ENCODE data around the gene DPP7.
A peak's percentile ranks its signal among the peaks of the same experiment; 100 is the strongest.

DPP7 gene

DNA sequence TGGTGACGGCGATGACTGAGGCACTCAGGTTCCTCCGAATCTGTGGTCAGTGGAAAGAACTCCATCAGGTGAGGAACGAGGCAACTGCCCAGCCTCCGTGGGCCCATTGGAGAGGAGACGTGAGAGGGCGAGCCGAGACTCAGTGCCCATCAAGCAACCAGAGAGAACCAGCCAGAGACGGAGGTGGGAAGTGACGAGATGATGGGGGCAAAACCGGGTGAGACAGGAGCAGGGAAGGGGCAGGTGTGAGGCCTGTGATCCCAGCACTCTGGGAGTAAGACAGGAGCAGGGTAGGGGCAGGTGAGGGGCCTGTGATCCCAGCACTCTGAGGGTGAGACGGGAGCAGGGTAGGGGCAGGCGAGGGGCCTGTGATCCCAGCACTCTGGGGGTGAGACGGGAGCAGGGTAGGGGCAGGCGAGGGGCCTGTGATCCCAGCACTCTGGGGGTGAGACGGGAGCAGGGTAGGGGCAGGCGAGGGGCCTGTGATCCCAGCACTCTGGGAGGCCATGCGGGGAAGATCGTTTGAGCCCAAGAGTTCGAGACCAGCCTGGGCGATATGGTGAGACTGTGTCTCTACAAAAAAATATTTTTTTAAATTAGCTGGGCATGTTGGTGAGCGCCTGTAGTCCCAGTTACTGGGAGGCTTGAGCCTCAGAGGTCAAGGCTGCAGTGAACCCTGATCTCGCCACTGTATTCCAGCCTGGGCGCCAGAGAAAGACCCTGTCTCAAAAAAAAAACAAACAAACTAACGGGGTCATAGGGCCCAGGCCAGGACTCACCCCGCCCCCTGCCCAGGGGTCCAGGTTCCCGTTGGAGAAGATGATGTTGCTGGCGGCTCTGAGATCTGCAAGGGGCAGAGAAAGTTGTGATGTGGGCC lies 3.4 kb downstream of the DPP7 start:
- DNase-seq, result no peak

DNA sequence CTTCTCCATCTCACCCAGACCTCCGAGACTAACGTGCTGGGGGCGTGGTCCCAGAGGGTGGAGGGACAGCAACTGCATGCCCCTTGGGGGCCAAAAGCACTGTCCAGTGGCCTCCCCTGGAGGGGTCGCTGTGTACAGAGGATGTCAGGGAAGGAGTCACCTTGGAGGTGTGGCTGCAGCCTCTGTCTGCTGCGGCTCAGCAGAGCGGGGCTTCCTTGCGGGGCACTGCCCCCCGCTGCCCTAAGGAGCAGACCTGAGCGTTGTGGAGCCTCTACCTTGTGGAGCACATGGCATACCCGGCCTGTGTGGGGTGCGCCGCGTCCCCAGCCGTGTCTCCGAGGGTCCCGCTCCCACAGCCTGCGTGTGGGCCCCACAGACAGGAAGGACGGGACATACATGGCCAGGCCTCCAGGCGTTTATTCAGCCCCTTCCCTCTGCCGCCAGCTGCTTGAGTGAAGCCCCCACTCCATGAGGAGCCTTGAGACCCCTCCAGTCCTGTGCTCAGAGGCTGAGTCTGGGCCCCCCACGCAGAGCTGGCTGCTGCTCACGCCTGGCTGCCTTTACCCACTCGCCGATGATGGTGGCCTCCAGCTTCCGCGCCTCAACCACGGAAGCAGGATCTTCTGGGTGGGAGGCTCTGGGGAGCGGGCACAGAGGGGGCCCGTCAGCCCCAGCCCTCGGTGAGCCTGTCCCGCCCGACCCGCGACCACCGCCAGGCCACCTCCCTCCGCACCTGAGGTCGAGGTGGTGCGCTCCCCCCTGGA lies 4.2 kb downstream of the DPP7 start:
- no peak for DNase-seq

DNA sequence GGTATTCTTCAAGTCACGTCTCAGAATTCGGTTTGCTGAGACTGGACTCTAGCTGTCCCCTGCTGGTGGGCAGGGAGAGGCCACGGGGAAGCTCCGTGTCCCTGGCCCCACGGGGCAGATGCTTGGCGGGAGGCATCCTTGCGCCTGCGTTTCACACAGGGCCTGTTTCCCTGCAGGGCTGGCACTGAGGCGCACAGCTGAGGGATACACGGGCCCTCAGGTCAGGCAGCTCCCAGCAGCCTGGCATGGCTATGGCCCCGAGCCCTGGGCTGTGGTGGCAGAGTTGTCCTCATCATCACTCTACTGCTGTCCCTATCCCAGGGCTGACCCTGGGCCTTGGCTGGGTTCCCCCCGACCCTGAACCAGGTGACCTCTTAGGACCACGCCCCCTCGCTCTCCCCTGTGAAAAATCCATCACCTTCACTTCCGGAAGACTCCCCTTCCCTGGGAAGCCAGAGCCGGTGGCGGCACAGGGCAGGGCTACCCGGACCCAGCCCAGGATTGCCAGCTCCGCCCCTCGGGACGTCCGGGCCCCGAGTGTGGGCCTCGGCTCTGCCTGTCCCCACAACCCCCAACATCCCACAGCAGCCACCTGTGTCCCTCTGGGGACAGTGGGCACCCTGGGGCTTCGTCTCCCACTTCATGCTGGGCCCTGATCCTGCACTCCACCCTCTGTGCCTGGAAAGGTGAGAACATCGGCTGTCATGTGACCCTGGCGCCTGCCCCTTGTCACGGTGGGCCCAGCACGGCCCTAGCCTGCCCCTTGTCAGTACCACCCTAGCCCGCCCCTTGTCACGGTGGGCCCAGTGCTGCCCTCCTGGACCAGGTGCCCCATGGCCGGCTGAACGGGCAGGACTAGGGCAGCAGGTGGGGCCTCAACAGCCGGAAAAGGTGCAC lies 5.0 kb downstream of the DPP7 start:
- DNase-seq, result no peak

DNA sequence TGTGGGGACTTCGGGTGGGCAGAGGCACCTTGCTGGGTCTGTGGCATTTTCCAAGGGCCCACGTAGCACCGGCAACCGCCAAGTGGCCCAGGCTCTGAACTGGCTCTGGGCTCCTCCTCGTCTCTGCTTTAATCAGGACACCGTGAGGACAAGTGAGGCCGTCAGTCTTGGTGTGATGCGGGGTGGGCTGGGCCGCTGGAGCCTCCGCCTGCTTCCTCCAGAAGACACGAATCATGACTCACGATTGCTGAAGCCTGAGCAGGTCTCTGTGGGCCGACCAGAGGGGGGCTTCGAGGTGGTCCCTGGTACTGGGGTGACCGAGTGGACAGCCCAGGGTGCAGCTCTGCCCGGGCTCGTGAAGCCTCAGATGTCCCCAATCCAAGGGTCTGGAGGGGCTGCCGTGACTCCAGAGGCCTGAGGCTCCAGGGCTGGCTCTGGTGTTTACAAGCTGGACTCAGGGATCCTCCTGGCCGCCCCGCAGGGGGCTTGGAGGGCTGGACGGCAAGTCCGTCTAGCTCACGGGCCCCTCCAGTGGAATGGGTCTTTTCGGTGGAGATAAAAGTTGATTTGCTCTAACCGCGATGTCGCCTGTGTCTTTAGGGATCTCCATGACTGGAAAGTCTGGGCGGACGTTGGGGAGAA lies 5.8 kb downstream of the DPP7 start:
- no peak for DNase-seq

DNA sequence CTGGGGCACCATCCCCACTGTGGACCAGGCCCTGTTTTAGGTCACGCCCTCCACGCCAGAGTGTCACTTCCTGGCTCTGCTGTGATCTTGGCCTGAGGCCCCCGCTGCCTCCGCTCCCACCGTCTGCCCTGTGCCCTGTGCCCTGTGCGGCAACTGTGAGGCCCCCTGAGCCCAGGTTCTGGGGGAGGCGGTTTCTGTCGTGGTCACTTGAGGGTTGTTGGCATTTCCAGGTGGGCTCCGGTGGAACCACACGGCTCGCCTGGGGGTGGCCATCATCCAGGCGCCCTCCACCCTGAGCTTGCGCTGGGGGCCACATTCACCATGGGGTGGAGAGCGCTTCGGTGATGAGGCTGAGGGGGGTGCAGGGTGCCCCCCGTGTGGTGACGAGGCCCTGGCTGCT lies 6.6 kb downstream of the DPP7 start:
- no peak for DNase-seq

DNA sequence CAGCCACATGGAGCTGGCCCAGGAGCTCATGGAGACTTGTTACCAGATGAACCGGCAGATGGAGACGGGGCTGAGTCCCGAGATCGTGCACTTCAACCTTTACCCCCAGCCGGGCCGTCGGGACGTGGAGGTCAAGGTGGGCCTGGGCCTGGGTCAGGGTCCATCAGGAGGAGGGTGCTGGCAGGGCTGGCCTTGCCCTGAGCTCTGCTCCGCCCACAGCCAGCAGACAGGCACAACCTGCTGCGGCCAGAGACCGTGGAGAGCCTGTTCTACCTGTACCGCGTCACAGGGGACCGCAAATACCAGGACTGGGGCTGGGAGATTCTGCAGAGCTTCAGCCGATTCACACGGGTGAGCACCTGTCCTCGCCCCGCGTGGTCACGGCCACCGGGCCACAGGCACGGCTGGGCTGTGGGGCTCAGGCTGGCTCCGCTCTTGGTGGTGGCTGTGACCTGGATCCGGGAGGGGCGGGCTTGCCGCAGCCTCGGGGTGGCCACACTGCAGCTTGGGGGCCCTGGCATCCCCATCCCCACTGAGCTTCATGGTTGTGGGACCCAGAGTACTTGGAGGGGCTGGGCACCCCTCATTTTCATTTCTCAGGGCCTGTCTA lies 7.1 kb downstream of the DPP7 start:
- no peak for DNase-seq

DNA sequence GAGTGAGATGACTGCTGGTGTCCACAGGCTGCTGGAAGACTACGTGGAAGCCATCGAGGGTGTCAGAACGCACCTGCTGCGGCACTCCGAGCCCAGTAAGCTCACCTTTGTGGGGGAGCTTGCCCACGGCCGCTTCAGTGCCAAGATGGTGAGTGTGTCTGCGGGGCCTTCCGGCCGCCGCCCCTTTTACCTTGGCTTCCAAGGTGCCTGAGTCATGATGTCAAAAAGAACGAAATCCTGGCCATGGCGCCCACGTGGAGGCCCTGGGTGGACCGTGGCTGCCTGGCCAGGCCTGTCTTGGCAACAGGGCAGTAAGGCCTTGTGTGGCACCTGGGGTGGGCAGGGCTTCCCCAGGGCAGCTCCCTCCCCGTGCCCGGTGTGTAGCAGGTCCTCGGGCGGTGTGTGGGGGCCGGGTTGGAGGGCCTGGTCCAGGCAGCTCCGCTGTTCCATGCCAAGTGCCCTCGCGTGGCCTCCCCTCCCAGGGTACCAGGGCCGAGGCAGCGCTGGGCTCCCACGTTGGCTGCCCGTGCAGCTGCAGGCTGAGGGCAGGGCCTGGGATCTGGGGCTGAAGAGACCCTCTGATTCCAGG lies 7.8 kb downstream of the DPP7 start:
- DNase-seq, result no peak

DNA sequence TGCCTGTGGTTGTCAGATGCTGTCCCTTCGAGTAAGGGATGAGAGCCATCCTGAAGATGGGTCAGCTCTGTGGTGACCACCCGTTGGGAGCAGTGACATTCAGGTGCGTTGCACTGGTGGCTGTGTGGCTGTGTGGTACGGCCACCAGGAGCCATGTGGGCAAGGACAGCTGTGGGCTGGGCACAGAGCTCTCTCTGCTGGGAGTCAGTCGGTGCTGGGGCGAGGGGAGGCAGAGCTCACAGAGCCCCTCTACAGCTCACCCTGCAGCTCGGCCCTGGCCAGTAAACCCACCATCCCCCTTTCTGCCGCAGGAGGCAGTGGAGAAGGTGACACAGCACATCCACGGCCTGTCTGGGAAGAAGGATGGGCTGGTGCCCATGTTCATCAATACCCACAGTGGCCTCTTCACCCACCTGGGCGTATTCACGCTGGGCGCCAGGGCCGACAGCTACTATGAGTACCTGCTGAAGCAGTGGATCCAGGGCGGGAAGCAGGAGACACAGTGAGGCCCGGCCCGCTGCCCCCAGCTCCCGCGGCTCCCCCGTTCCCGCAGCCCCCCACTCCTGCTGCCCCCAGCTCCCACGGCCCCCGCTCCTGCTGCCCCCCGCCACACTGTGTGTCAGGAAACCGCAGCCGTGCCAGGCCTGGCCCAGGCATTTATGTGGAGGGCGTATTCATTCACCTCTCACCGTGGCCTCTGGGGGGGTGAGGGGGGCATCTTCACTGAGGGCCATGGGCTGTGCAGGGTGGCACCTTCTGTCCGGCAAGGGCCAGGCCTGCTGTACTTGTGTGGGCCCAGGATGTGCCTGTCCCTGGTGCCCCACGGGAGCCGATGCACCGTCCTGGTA lies 8.5 kb downstream of the DPP7 start:
- no peak for DNase-seq

DNA sequence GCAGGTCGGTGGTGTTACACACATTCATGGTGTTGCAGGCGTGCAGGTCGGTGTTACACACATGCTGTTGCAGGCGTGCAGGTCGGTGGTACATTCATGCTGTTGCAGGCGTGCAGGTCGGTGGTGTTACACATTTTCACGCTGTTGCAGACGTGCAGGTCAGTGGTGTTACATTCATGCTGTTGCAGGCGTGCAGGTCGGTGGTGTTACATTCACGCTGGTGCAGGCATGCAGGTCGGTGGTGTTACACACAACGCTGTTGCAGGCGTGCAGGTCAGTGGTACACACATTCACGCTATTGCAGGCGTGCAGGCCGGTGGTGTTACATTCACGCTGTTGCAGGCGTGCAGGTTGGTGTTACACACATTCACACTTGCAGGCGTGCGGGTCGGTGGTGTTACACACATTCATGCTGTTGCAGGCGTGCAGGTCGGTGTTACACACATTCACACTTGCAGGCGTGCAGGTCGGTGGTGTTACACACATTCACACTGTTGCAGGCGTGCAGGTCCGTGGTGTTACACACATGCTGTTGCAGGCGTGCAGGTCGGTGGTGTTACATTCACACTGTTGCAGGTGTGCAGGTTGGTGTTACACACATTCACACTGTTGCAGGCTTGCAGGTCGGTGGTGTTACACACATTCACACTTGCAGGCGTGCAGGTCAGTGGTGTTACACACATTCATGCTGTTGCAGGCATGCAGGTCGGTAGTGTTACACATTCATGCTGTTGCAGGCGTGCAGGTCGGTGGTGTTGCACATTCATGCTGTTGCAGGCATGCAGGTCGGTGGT lies 11.1 kb downstream of the DPP7 start:
- DNase-seq, result no peak

DNA sequence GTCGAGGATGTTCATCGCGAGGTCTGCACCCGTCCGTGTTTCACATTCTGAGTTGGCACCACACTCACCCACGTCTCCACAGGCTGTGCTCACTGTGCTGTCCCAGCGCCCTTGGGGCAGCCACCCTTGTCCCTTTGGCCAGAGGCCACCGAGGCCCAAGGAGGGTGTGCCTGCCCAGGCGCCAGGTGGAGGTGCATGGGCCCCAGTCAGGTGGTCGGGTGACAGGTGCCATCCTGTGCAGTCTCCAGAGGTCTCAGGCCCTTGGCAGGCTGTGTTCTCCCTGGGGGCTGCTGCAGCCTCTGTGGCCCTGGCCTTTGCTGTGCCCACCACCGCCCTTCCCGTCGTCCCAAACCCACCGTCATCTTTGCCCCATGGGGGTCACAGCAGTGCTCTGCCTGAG lies 15.3 kb downstream of the DPP7 start:
- no peak for DNase-seq

DNA sequence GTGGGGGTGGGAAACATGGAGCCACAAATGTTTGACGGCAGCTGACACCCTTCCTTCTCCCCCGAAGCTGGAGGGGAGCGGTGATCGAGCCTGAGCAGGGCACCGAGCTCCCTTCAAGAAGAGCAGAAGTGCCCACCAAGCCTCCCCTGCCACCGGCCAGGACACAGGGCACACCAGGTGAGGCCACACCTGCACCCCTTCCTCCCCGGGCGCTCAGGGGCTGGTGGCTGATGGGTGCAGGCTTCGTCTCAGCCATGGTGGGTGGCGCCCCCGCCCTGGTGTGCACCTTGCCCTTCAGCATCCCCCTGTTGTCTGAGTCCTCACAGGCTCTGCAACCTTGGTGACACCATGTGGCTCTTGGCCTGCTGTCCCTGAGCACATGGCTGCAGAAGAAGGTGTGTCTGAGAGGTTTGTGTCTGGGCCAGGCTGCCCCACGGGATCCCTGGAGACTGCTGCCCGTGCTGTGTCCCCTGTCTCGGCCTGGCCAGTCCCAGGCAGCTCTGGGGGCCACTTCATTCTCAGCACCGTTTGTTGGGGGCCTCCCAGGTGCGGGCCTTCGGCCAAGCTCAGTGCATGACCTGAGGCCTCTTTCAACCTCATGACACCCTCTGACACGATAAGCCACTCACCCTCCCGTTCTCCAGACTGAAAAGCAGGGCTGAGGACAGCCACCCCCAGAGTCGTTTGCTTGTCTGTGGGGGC lies 16.6 kb downstream of the DPP7 start:
- DNase-seq, result no peak

DNA sequence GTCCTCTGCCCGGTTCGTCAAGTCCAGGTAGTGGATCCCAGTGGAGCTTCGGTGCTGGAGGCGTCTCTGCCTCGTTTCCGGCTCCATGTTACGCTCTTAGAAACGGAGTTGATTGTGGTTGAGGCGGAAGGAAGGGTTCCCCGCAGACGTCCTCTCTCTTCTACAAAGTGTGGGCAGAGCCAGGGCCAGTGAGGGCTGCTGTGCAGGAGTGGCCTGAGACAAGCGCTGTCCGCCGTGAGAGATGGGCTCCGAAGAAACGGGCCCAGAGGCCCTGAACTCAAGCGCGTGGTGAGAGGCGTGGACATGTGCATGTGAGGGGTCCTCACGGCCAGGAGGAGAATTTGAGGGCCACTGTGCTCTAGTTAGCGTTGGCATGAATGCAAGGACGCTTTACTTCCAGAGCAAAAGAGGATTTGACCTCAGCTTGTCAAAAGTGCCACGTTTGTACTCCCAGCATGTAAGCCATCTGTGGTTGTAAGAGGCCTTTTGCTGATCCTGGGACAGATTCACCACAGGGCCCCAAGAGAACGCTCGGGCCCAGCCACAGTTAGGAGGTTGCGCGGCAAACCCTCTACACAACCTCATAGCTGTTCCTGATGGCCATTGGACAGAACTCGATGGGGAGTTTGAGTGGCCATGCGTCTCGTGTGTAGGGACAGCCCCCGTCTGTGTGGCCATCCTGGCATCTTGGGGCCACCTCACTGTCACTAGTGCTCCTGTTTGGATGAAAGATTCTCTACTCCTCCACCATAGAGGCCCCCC lies 17.6 kb downstream of the DPP7 start:
- no peak for DNase-seq

DNA sequence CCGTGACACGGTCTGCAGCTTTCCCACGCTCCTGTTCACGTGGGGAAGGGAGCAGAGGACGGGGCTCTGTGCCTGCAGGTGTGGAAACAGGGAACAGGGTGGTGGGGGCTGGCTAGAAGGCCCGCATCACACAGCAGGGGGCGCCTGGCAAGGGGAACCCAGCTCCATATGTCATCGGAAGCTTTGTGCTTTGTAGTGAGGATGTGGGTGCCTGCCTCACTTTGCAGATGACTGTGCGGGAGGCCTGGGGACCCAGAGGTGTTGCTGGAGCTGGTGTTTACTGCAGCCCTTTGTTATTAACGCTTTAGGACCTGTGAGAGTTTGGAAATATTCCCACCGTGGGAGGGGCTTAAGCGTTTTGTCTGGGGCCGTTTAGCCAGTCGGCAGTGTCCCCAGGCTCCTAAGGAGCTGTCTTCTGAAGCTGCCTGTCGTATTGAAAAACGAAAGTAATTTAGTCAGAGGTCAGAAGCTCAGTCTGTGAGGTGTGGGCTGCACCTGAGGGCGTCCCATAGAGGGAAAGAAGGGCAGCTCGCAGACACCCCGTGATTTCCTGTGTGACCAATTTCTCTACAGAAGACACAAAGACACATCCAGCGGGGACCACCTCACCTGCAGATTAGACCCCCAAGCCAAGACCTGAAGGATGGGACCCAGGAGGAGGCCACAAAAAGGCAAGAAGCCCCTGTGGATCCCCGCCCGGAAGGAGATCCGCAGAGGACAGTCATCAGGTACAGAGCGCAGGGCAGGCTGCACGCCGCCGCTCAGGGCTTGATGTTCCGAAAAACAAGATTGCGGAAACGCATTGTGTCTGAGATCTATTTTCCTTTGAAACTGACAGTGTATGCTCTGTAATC lies 18.6 kb downstream of the DPP7 start:
- DNase-seq, result peak in 1 of 2 experiments; percentile 10

DNA sequence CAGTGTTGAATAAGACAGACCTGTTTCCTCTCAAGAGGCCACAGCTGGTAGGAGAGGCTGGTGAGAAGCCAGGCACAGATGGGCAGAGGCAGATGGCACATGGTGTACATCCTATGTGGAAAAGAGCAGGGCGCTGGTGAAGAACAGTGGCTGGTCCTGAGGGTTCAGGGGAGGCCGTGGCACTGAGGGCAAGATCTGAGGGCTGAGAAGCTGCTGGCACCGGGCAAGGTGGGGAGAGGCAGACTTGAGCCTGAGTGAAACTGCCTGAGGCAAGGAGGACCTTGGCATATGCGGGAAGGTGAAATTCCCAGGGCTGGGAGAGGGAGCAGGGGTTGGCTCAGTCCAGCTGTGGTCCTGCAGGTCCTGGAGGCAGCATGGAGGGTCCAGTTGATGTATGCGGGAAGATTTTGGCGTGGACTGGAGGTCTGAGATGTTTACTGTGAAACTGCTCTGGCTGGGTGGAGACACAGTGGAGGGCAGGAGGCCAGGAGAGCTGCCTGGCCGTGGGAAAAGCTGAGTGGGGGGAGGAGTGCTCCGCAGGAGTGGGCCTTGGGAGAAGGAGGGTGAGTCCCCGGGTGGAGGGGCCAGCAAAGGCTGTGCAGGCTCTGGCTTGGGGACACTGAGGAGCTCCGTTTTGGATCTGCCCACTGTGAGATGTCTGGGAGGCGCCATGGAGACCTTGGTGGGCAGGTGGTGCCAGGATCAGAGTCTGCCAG lies 25.1 kb downstream of the DPP7 start:
- no peak for DNase-seq

DNA sequence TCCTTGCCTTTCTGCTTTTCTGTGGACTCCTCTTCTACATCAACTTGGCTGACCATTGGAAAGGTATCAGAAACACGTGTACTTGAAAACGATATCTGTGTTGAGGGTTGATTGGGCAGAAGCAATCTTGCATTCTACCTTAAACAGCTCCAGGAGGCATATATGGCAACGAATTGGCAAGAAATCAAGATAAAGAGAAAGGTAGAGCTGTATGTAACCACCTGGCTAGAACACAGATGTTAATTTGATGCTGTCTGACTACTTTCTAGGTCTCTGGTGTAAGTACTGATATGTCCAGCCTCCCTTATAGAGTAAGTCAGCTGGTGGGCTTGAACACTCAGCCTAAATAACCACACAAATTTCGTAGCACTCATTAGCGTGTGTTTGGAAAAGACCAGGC lies 26.4 kb downstream of the DPP7 start:
- DNase-seq, result no peak

DNA sequence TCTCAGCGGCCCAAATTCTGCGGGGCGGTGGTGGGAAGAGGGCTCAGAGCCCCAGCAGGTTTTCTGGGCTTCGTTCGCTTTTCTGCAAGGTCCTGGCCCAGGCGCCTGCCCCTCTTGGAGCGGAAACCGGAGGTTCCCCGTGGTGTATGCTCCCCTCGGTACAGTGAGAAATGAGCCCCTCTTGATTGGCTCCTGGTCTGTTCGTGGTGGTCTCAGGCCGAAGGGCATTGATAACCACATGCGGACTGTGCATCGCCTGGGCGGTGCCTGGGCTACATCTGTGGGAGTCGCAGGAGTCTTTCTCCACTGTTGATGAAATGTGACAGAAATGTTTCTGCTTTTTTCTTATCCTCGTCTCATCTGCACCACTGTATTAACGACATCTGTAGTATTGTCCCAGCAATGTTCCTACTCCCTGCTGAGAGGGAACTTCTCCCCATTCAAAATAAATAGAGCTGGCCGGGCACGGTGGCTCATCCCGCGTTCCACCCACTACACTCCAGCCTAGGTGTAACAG lies 27.1 kb downstream of the DPP7 start:
- DNase-seq, result no peak
